NCI-H1436 (cell line): Measurements from ENCODE around the gene RASAL1.

Experiments used
- DNase-seq: peaks from one replicate; lab custom pipeline; 2025; lab: John Stamatoyannopoulos, UW

The RASAL1 gene

GRCh38 chr12:113096675-113097461 lies 38.7 kb downstream of the RASAL1 start:
- no peak for DNase-seq

GRCh38 chr12:113095405-113095804 lies 40.2 kb downstream of the RASAL1 start:
- no peak for DNase-seq

- no peak for DNase-seq
These were observed 40.8 kb downstream of the RASAL1 start for GRCh38 chr12:113094738-113095137.

GRCh38 chr12:113093409-113094101 lies 42.0 kb downstream of the RASAL1 start:
- no peak for DNase-seq

GRCh38 chr12:113092607-113093408 lies 42.8 kb downstream of the RASAL1 start:
- no peak for DNase-seq

GRCh38 chr12:113091506-113091905 lies 44.1 kb downstream of the RASAL1 start:
- DNase-seq = no peak

GRCh38 chr12:113090740-113091139 lies 44.8 kb downstream of the RASAL1 start:
- no peak for DNase-seq

- no peak for DNase-seq
These were observed 45.7 kb downstream of the RASAL1 start for GRCh38 chr12:113089839-113090238.

GRCh38 chr12:113088971-113089756 lies 46.4 kb downstream of the RASAL1 start:
- no peak for DNase-seq

- no peak for DNase-seq
These were observed 47.5 kb downstream of the RASAL1 start for GRCh38 chr12:113088037-113088436.

GRCh38 chr12:113087193-113087592 lies 48.4 kb downstream of the RASAL1 start:
- DNase-seq = no peak

GRCh38 chr12:113086249-113087164 lies 49.1 kb downstream of the RASAL1 start:
- no peak for DNase-seq

- no peak for DNase-seq
These were observed 51.6 kb downstream of the RASAL1 start for GRCh38 chr12:113083863-113084435.

GRCh38 chr12:113082486-113083148 lies 52.9 kb downstream of the RASAL1 start:
- DNase-seq = no peak

- DNase-seq = no peak
These were observed 53.7 kb downstream of the RASAL1 start for GRCh38 chr12:113081873-113082272.

GRCh38 chr12:113077859-113078255 lies 57.7 kb downstream of the RASAL1 start:
- DNase-seq = no peak

- DNase-seq = no peak
These were observed 58.3 kb downstream of the RASAL1 start for GRCh38 chr12:113077057-113077858.

- DNase-seq = no peak
These were observed 60.4 kb downstream of the RASAL1 start for GRCh38 chr12:113075137-113075683.

GRCh38 chr12:113073586-113073985 lies 62.0 kb downstream of the RASAL1 start:
- no peak for DNase-seq
